Upper lobe of right lung (tissue), 1 donor: Measurements from ENCODE around the gene ZNF862. TPM values are rescaled to one million over a fixed set of nuclear protein-coding genes. Genes with fewer than 3 reads are reported as not detected.

Source experiments
- ATAC-seq: fragments of 200-7000 bp; cut with Tn5 transposase; one replicate; pipeline ENCODE4 v1.9.1; 2020; ENCODE audit warnings: mild to moderate bottlenecking, moderate library complexity
- DNase-seq: peaks from one replicate; pipeline ENCODE4 v3.0.0-alpha.2; 2020
- H3K27ac ChIP-seq: fragments of 200-600 bp; one replicate; pipeline ENCODE4 v1.8.0; 2022
- H3K27me3 ChIP-seq: fragments of 200-600 bp; one replicate; pipeline ENCODE4 v1.8.0; 2022; ENCODE audit warnings: mild to moderate bottlenecking
- H3K36me3 ChIP-seq: fragments of 200-600 bp; one replicate; pipeline ENCODE4 v1.8.0; 2022
- H3K4me1 ChIP-seq: fragments of 200-600 bp; one replicate; pipeline ENCODE4 v1.8.0; 2022
- H3K4me3 ChIP-seq: fragments of 200-600 bp; one replicate; pipeline ENCODE4 v1.8.0; 2022; ENCODE audit warnings: mild to moderate bottlenecking
- H3K9me3 ChIP-seq: fragments of 200-600 bp; one replicate; pipeline ENCODE4 v1.8.0; 2022
- CTCF ChIP-seq: fragments of 200-600 bp; IDR thresholded peaks from one replicate; pipeline ENCODE4 v1.8.0; 2022; ENCODE audit warnings: antibody characterized with exemption
- intact Hi-C: fragments of 100-400 bp; cut with DNase I; formaldehyde crosslinking; loops from one replicate; pipeline ENCODE4 v1.11.0; 2022
- total RNA-seq: library from RNA; stranded (reverse); fragmentation: NEBNext Ultra II Directional; extraction: Animal tissue kit (Norgen Biotek cat#: 25700); gene quantifications from one replicate; pipeline ENCODE4 v1.2.1, GENCODE V29; 2021
- donor health status: DM: no; HTN: yes; CAD: no; lungs with severe emphysema.

The ZNF862 gene
- total RNA-seq, 1 donor from 2014 or later = 14.6 TPM

DNA sequence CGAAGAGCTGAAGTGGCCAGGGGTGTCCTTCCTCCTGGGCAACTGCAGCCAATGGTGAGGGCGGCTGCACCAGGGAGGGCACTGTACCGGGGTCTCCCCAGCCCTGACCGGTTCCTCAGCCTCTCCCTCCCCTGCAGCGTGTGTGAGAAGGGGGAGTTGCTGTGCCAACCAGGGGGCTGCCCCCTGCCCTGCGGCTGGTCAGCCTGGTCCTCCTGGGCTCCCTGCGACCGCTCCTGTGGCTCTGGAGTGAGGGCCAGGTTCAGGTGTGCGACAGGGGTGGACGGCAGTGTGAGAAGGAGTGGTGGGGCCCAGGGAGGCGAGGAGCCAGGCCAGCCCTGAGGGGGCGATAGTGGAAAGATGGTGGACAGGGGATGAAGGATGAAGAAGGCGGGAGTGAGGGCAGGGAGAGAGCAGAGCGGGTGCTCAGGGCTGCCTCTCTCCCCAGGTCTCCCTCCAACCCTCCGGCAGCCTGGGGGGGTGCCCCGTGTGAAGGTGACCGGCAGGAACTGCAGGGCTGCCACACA lies 34.6 kb upstream of the ZNF862 start:
- intact Hi-C loops = no loop called here
- no peak for DNase-seq
- no peaks in the 10 kb centered on the region for H3K9me3 ChIP-seq
- H3K4me1 ChIP-seq = no peaks in the 10 kb centered on the region
- H3K4me3 ChIP-seq = no peak overlapping the region
- no peak for TF ChIP-seq CTCF
- ATAC-seq = no peak
- no peaks in the 10 kb centered on the region for H3K36me3 ChIP-seq
- no peaks in the 10 kb centered on the region for H3K27me3 ChIP-seq
- no peak overlapping the region for H3K27ac ChIP-seq

GRCh38 chr7:149804106-149804505 lies 34.1 kb upstream of the ZNF862 start:
- DNase-seq (no peak), ATAC-seq (no peak)
- H3K4me3 ChIP-seq = no peak overlapping the region
- intact Hi-C loops = no loop called here
- no peaks in the 10 kb centered on the region for H3K4me1 ChIP-seq
- TF ChIP-seq CTCF = no peak
- no peak overlapping the region for H3K27ac ChIP-seq
- no peaks in the 10 kb centered on the region for H3K36me3 ChIP-seq
- no peaks in the 10 kb centered on the region for H3K27me3 ChIP-seq
- no peaks in the 10 kb centered on the region for H3K9me3 ChIP-seq

DNA sequence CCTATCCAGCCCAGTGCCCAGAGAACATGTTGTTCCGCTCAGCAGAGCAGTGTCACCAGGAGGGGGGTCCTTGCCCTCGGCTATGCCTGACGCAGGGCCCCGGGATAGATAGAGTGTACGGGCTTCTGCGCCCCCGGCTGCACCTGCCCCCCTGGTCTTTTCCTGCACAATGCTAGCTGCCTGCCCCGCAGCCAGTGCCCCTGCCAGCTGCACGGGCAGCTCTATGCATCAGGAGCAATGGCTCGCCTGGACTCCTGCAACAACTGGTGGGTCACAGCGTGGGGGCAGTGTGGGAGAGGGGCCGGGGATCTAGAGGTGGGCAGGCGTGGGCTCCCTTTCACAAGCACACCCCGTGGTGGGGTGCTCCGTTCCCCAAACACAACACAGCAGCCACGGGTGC lies 31.4 kb upstream of the ZNF862 start:
- no peaks in the 10 kb centered on the region for H3K4me1 ChIP-seq
- no peak for ATAC-seq
- no peaks in the 10 kb centered on the region for H3K9me3 ChIP-seq
- H3K4me3 ChIP-seq = no peak overlapping the region
- H3K27me3 ChIP-seq = no peaks in the 10 kb centered on the region
- DNase-seq = no peak
- TF ChIP-seq CTCF = no peak
- H3K36me3 ChIP-seq = no peaks in the 10 kb centered on the region
- no peak overlapping the region for H3K27ac ChIP-seq
- intact Hi-C loops = no loop called here

GRCh38 chr7:149808311-149808710 lies 29.9 kb upstream of the ZNF862 start:
- ATAC-seq (no peak), DNase-seq (no peak)
- Histone ChIP-seq H3K27me3 (no peaks in the 10 kb centered on the region), H3K27ac (no peak overlapping the region), H3K9me3 (no peaks in the 10 kb centered on the region), H3K36me3 (no peaks in the 10 kb centered on the region), H3K4me3 (no peak overlapping the region), H3K4me1 (no peaks in the 10 kb centered on the region)
- TF ChIP-seq CTCF = no peak
- intact Hi-C loops = no loop called here

GRCh38 chr7:149809215-149809614 lies 29.0 kb upstream of the ZNF862 start:
- no peak for TF ChIP-seq CTCF
- no peak overlapping the region for H3K27ac ChIP-seq
- intact Hi-C loops = no loop called here
- ATAC-seq (no peak), DNase-seq (no peak)
- no peaks in the 10 kb centered on the region for H3K4me1 ChIP-seq
- H3K27me3 ChIP-seq = no peaks in the 10 kb centered on the region
- no peaks in the 10 kb centered on the region for H3K9me3 ChIP-seq
- H3K4me3 ChIP-seq = no peak overlapping the region
- no peaks in the 10 kb centered on the region for H3K36me3 ChIP-seq

DNA sequence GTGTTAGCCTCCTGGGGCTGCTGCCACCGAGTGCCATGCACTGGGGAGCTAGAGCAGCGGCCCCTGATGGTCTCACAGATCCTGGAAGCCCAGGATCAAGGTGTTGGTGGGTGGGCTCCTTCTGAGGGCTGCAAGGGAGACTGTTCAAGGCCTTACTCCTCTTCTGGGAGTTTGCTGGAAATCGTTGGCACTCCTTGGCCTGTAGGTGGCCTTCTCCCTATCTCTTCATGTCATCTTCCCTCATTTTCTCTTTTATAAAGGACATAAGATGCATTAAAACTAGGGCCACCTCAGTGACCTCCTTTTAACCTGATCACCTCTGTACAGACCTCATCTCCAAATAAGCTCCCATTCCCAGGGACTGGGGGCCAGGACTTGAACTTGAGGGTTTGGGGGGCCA lies 27.0 kb upstream of the ZNF862 start:
- Histone ChIP-seq H3K36me3 (no peaks in the 10 kb centered on the region), H3K4me3 (no peak overlapping the region), H3K27me3 (no peaks in the 10 kb centered on the region), H3K4me1 (no peaks in the 10 kb centered on the region), H3K27ac (no peak overlapping the region), H3K9me3 (no peaks in the 10 kb centered on the region)
- TF ChIP-seq CTCF = no peak
- ATAC-seq (no peak), DNase-seq (no peak)
- intact Hi-C loops = loop anchor here (10.0 kb wide), 1 partner anchor 64 kb away; the partner anchor contains the start of gene ATP6V0E2
